ENCODE results near the gene NFATC2. TPM values are rescaled to one million over a fixed set of nuclear protein-coding genes. Genes with fewer than 3 reads are reported as not detected.

The NFATC2 gene
- total RNA-seq, 1 donor, result 0.36 TPM

- H3K4me2 ChIP-seq (ENCODE audit: insufficient read depth, low read length), result no peak overlapping the region
- H3K79me2 ChIP-seq (ENCODE audit: insufficient read depth, low read length), result no peaks in the 10 kb centered on the region
- H3K27me3 ChIP-seq (ENCODE audit: insufficient read depth, low read length), result no peaks in the 10 kb centered on the region
- peaks cover 10% of the 10 kb centered on the region for H3K4me1 ChIP-seq (ENCODE audit: insufficient read depth, low read length)
- no peak overlapping the region for H3K27ac ChIP-seq (ENCODE audit: low read depth, low read length)
- H3K9me3 ChIP-seq (ENCODE audit: low read depth, low read length), result no peaks in the 10 kb centered on the region
- no peak for DNase-seq (ENCODE audit: insufficient read length, low spot score, missing footprints)
- no peak overlapping the region for H3K4me3 ChIP-seq (ENCODE audit: insufficient read depth, low read length)
- no peak for TF ChIP-seq CTCF (IDR thresholded peaks at IDR 0.05; ENCODE audit: extremely low read depth, low read depth, low read length)
- H3K36me3 ChIP-seq (ENCODE audit: insufficient read depth, low read length), result no peaks in the 10 kb centered on the region
- no peak overlapping the region for H2AFZ ChIP-seq (ENCODE audit: low read length)
- H4K20me1 ChIP-seq (ENCODE audit: insufficient read depth, low read length), result no peaks in the 10 kb centered on the region
Observed at GRCh38 chr20:51393571-51393970, 148.9 kb downstream of the NFATC2 start.

- H3K4me2 ChIP-seq (ENCODE audit: insufficient read depth, low read length), result no peak overlapping the region
- TF ChIP-seq CTCF (IDR thresholded peaks at IDR 0.05; ENCODE audit: extremely low read depth, low read depth, low read length), result no peak
- peaks cover 19% of the 10 kb centered on the region for H3K4me1 ChIP-seq (ENCODE audit: insufficient read depth, low read length)
- no peaks in the 10 kb centered on the region for H4K20me1 ChIP-seq (ENCODE audit: insufficient read depth, low read length)
- no peak overlapping the region for H2AFZ ChIP-seq (ENCODE audit: low read length)
- DNase-seq (ENCODE audit: insufficient read length, low spot score, missing footprints), result no peak
- H3K79me2 ChIP-seq (ENCODE audit: insufficient read depth, low read length), result no peaks in the 10 kb centered on the region
- no peak overlapping the region for H3K4me3 ChIP-seq (ENCODE audit: insufficient read depth, low read length)
- no peaks in the 10 kb centered on the region for H3K9me3 ChIP-seq (ENCODE audit: low read depth, low read length)
- H3K27me3 ChIP-seq (ENCODE audit: insufficient read depth, low read length), result no peaks in the 10 kb centered on the region
- H3K27ac ChIP-seq (ENCODE audit: low read depth, low read length), result no peak overlapping the region
- H3K36me3 ChIP-seq (ENCODE audit: insufficient read depth, low read length), result no peaks in the 10 kb centered on the region
Observed at GRCh38 chr20:51392614-51393186, 149.8 kb downstream of the NFATC2 start.

GRCh38 chr20:51391926-51392325, 150.6 kb downstream of the NFATC2 start:
- peaks cover 23% of the 10 kb centered on the region for H3K4me1 ChIP-seq (ENCODE audit: insufficient read depth, low read length)
- no peaks in the 10 kb centered on the region for H3K36me3 ChIP-seq (ENCODE audit: insufficient read depth, low read length)
- TF ChIP-seq CTCF (IDR thresholded peaks at IDR 0.05; ENCODE audit: extremely low read depth, low read depth, low read length), result no peak
- H4K20me1 ChIP-seq (ENCODE audit: insufficient read depth, low read length), result no peaks in the 10 kb centered on the region
- no peaks in the 10 kb centered on the region for H3K27me3 ChIP-seq (ENCODE audit: insufficient read depth, low read length)
- H2AFZ ChIP-seq (ENCODE audit: low read length), result no peak overlapping the region
- no peaks in the 10 kb centered on the region for H3K79me2 ChIP-seq (ENCODE audit: insufficient read depth, low read length)
- no peak for DNase-seq (ENCODE audit: insufficient read length, low spot score, missing footprints)
- H3K9me3 ChIP-seq (ENCODE audit: low read depth, low read length), result no peaks in the 10 kb centered on the region
- H3K27ac ChIP-seq (ENCODE audit: low read depth, low read length), result no peak overlapping the region
- H3K4me2 ChIP-seq (ENCODE audit: insufficient read depth, low read length), result no peak overlapping the region
- H3K4me3 ChIP-seq (ENCODE audit: insufficient read depth, low read length), result no peak overlapping the region

- TF ChIP-seq CTCF (IDR thresholded peaks at IDR 0.05; ENCODE audit: extremely low read depth, low read depth, low read length), result no peak
- H4K20me1 ChIP-seq (ENCODE audit: insufficient read depth, low read length), result no peaks in the 10 kb centered on the region
- H3K27me3 ChIP-seq (ENCODE audit: insufficient read depth, low read length), result no peaks in the 10 kb centered on the region
- peaks cover 23% of the 10 kb centered on the region for H3K4me1 ChIP-seq (ENCODE audit: insufficient read depth, low read length)
- no peak for DNase-seq (ENCODE audit: insufficient read length, low spot score, missing footprints)
- H2AFZ ChIP-seq (ENCODE audit: low read length), result no peak overlapping the region
- H3K79me2 ChIP-seq (ENCODE audit: insufficient read depth, low read length), result no peaks in the 10 kb centered on the region
- no peak overlapping the region for H3K4me2 ChIP-seq (ENCODE audit: insufficient read depth, low read length)
- H3K4me3 ChIP-seq (ENCODE audit: insufficient read depth, low read length), result no peak overlapping the region
- H3K9me3 ChIP-seq (ENCODE audit: low read depth, low read length), result no peaks in the 10 kb centered on the region
- no peaks in the 10 kb centered on the region for H3K36me3 ChIP-seq (ENCODE audit: insufficient read depth, low read length)
- H3K27ac ChIP-seq (ENCODE audit: low read depth, low read length), result no peak overlapping the region
Observed at GRCh38 chr20:51389543-51390264, 152.8 kb downstream of the NFATC2 start.
